Fibroblast of mammary gland (primary cell): ENCODE data around the gene AP5S1.
A peak's percentile ranks its signal among the peaks of the same experiment; 100 is the strongest.

Source experiments
- DNase-seq: peaks from one replicate; pipeline ENCODE4 v3.0.0-alpha.2; 2010; ENCODE audit warnings: low read depth
- H3K4me3 ChIP-seq: 2 replicates; pipeline ENCODE4 v1.5.1; 2011; ENCODE audit warnings: low read depth, mild to moderate bottlenecking, low read length, moderate library complexity; ENCODE audit not compliant: control insufficient read depth
- TF ChIP-seq, protein P1 (sequence below): conservative IDR thresholded peaks from 2 replicates; pipeline ENCODE4 v1.5.1; 2011; ENCODE audit warnings: low read depth, low read length, inconsistent platforms; ENCODE audit not compliant: control insufficient read depth, insufficient read depth

AP5S1 gene

DNA sequence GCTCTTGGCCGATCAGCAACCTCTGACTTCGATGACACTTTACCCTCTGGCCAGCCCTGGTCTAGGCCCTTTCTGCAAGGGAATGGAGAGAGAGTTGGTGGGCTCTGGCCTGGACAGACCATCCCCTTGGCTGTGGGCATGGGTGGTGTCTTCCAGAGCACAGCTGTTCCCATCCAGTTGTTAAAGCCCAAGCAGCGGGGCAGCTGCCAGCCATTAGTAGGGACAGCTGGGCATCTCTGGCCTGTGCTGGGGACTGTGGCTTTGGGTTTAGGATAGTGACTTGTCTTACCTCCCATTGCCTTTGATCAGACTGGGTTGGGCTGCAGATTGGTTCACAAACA, 21.5 kb upstream of the AP5S1 start:
- peak overlapping the region; percentile 74 for H3K4me3 ChIP-seq
- TF ChIP-seq, protein P1, sequence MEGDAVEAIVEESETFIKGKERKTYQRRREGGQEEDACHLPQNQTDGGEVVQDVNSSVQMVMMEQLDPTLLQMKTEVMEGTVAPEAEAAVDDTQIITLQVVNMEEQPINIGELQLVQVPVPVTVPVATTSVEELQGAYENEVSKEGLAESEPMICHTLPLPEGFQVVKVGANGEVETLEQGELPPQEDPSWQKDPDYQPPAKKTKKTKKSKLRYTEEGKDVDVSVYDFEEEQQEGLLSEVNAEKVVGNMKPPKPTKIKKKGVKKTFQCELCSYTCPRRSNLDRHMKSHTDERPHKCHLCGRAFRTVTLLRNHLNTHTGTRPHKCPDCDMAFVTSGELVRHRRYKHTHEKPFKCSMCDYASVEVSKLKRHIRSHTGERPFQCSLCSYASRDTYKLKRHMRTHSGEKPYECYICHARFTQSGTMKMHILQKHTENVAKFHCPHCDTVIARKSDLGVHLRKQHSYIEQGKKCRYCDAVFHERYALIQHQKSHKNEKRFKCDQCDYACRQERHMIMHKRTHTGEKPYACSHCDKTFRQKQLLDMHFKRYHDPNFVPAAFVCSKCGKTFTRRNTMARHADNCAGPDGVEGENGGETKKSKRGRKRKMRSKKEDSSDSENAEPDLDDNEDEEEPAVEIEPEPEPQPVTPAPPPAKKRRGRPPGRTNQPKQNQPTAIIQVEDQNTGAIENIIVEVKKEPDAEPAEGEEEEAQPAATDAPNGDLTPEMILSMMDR, result no peak
- no peak for DNase-seq

DNA sequence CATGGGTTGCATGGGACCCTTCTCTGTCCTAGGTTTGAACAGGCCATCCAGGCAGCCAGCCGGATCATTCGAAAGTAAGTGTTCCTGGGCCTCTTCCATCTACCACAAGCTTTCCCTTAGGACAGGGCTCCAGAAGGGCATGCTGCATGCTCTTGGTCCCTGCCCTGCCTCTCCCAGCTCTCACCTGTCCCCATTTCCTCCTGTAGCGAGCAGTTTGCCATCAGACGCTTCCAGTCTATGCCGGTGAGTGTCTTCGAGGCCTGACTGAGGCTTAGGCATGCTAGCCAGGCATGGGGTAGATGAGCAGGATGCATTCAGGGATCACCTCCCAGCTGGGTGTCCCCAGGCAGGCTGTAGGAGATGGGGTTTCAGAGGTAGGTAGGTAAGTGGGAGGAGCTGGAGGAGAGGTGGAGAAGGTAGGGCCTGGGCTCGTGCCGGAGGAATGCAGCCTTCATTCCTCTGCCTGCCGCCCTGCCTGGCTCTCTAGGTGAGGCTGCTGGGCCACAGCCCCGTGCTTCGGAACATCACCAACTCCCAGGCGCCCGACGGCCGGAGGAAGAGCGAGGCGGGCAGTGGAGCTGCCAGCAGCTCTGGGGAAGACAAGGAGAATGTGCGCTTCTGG, 20.0 kb upstream of the AP5S1 start:
- no peak overlapping the region for H3K4me3 ChIP-seq
- DNase-seq, result no peak
- TF ChIP-seq, protein P1, result no peak

DNA sequence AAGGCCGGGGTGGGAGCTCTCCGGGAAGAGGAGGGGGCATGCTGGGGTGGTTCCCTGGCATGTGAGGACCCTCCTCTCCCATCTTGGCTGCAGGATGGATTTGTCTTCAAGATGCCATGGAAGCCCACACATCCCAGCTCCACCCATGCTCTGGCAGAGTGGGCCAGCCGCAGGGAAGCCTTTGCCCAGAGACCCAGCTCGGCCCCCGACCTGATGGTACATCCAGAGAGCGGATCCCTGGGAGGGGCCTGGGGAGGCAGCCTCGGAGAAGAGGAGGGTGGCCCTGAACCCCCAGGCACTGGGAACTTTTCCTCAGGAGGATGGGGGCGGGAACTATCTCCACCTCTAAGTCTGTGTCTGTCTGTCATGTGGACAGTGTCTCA, 19.5 kb upstream of the AP5S1 start:
- no peak for DNase-seq
- TF ChIP-seq, protein P1, result no peak
- H3K4me3 ChIP-seq, result no peak overlapping the region

DNA sequence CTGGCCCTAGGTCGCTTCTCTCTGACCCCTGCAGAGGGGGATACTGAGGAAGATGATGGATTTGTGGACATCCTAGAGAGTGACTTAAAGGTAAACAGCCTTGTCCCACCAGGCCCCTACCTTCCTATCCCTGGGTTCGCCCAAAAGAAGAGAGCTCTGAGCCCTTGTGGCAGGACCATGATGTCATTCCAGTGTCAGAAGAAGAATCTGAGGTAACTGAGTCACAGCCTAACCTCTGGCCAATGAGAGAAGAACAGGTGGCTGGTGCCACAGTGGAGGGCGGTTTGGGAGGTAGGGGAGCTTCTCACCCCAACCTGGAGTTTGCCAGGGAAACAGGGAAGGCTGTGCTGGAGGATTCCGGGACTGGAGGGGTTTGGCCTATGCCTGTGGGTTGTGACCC, 19.0 kb upstream of the AP5S1 start:
- no peak for DNase-seq
- H3K4me3 ChIP-seq, result no peak overlapping the region
- TF ChIP-seq, protein P1, result no peak

DNA sequence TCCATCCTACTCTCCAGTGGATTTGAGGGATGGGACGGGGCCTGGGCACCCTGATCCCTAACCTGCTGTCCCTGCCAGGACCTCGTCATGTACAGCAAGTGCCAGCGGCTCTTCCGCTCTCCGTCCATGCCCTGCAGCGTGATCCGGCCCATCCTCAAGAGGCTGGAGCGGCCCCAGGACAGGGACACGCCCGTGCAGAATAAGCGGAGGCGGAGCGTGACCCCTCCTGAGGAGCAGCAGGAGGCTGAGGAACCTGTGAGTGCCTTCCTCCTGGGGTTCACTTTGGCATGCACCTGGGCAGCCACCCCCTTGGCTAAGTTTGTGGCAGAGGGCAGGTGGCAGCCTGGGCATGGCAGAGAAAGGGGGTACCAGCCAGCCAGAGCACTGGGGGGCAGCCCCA, 18.5 kb upstream of the AP5S1 start:
- no peak overlapping the region for H3K4me3 ChIP-seq
- no peak for DNase-seq
- TF ChIP-seq, protein P1, result no peak

DNA sequence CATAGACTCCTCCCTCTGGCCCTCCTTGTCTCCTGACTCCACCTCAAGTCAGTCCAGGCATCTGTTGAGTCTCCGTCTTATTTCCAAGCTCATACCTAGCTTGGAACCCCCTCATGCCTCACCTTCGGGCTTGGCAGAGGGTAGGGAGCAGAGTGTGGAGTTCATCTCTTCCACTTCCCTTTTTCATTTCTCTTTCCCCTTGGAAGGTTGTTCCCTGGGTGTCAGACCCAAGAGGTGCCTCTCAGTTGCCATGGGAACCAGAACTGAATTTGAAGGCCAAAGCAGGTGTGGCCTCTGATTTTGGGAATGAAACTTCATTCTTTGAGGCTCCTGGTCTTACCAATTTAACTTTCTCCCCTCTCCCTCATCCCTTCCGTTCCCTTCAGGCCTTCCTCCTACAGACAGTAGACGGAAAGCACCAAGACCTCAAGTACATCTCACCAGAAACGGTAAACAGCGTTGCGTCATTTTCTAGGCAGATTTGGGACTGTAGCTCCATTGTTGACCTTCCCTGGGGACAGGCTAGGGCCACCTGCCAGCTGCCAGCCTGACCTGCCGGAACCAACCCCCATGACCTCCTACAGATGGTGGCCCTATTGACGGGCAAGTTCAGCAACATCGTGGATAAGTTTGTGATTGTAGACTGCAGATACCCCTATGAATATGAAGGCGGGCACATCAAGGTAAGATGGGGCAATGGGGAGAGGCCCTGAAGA, 17.7 kb upstream of the AP5S1 start:
- no peak overlapping the region for H3K4me3 ChIP-seq
- no peak for DNase-seq
- TF ChIP-seq, protein P1, result no peak

DNA sequence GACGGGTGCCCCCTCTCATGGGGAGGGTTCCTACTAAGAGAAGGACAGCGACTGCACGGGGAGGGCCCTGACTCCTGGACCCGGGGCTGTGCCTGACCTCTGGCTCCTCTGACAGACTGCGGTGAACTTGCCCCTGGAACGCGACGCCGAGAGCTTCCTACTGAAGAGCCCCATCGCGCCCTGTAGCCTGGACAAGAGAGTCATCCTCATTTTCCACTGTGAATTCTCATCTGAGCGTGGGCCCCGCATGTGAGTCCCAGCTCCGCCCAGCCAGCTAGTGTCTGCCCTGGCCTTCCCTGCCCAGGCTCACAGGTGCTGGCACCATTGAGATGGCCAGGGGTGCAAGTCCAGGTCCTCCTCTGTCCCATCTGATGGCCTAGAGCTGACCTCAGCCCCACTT, 17.1 kb upstream of the AP5S1 start:
- no peak overlapping the region for H3K4me3 ChIP-seq
- DNase-seq, result no peak
- TF ChIP-seq, protein P1, result no peak
